ENCODE measurements around the gene ZNF618. TPM values are rescaled to one million over a fixed set of nuclear protein-coding genes. Genes with fewer than 3 reads are reported as not detected.

The ZNF618 gene
- total RNA-seq, 1 experiment from 2014 or later: 4.2 TPM

- Histone ChIP-seq H3K9ac (ENCODE audit: low read length) (no peak overlapping the region), H3K9me3 (ENCODE audit: low read length) (no peaks in the 10 kb centered on the region), H3K4me3 (ENCODE audit: low read length) (no peak overlapping the region), H3K79me2 (ENCODE audit: low read length) (peaks cover 23% of the 10 kb centered on the region; the same call in 1 of the 2 replicates), H4K20me1 (ENCODE audit: low read length) (no peaks in the 10 kb centered on the region), H3K4me2 (ENCODE audit: low read length) (no peak overlapping the region), H3K27ac (ENCODE audit: low read length) (no peak overlapping the region), H3K27me3 (ENCODE audit: low read length) (no peaks in the 10 kb centered on the region), H3K36me3 (ENCODE audit: low read depth, low read length) (no peaks in the 10 kb centered on the region), H3K4me1 (ENCODE audit: insufficient read depth, low read length) (no peaks in the 10 kb centered on the region), H3F3A (ENCODE audit: low read length, unreplicated experiment) (no peaks in the 10 kb centered on the region), H2AFZ (ENCODE audit: low read length) (no peak overlapping the region), H3K9me2 (replicated peaks; ENCODE audit: low read length) (no peaks in the 10 kb centered on the region)
- intact Hi-C loops (cut with micrococcal nuclease): no loop called here
- no peak for DNase-seq
- ChIA-PET CTCF (no interaction called here), POLR2A (ENCODE audit: unreplicated experiment) (no interaction called here)
- no TSS peak for BruUV-seq (replicated peaks)
- no peak for TF ChIP-seq EZH2phosphoT487 (IDR thresholded peaks at IDR 0.05; ENCODE audit: borderline replicate concordance, low read length)
- TF ChIP-seq EZH2 (IDR thresholded peaks at IDR 0.05; ENCODE audit: low read length, unreplicated experiment): no peak
- TF ChIP-seq, protein P1, sequence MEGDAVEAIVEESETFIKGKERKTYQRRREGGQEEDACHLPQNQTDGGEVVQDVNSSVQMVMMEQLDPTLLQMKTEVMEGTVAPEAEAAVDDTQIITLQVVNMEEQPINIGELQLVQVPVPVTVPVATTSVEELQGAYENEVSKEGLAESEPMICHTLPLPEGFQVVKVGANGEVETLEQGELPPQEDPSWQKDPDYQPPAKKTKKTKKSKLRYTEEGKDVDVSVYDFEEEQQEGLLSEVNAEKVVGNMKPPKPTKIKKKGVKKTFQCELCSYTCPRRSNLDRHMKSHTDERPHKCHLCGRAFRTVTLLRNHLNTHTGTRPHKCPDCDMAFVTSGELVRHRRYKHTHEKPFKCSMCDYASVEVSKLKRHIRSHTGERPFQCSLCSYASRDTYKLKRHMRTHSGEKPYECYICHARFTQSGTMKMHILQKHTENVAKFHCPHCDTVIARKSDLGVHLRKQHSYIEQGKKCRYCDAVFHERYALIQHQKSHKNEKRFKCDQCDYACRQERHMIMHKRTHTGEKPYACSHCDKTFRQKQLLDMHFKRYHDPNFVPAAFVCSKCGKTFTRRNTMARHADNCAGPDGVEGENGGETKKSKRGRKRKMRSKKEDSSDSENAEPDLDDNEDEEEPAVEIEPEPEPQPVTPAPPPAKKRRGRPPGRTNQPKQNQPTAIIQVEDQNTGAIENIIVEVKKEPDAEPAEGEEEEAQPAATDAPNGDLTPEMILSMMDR (conservative IDR thresholded peaks at IDR 0.05; ENCODE audit: low read depth, low read length): no peak
- no peak for ATAC-seq
Measured at GRCh38 chr9:113890704-113891103, 14.6 kb downstream of the ZNF618 start.

DNA sequence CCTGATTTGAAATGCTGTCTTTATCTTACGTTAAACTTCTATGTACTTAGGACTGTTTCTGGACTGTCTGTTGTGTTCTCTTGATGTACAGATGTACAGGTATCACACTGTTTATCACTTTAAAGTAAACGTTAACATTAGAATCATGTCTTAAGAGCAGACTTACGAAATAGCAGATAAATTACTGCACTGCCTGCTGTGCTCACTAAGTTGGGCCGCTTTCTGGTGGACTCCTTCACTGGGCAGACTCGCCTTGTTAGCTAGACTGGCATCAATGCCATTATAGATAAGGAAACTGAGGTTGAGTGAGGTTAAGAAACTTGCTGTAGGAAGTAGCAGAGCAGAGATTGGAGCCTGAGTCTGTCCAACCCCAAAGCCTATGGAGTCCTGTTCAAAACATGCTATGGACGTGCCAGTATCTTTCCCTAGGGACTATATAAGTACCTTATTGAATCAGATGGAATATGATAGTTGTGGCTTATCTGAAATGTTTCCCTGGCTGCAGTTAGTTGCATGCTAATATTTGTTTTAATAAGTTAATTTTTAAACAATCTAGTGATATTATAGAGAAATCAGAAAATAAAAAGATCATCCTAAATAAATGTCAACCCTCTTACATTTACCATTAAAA is 16.9 kb downstream of the ZNF618 start:
- ChIA-PET CTCF (no interaction called here), POLR2A (ENCODE audit: unreplicated experiment) (no interaction called here)
- H3F3A ChIP-seq (ENCODE audit: low read length, unreplicated experiment): no peaks in the 10 kb centered on the region
- no peaks in the 10 kb centered on the region for H3K4me1 ChIP-seq (ENCODE audit: insufficient read depth, low read length)
- H3K4me2 ChIP-seq (ENCODE audit: low read length): no peak overlapping the region
- H3K9ac ChIP-seq (ENCODE audit: low read length): no peak overlapping the region
- no peaks in the 10 kb centered on the region for H3K9me2 ChIP-seq (replicated peaks; ENCODE audit: low read length)
- no TSS peak for BruUV-seq (replicated peaks)
- no peaks in the 10 kb centered on the region for H4K20me1 ChIP-seq (ENCODE audit: low read length)
- no peaks in the 10 kb centered on the region for H3K36me3 ChIP-seq (ENCODE audit: low read depth, low read length)
- no peak for ATAC-seq
- 0 out of 2 replicates have a peak, but pooled peaks cover 9% of the 10 kb centered on the region for H3K79me2 ChIP-seq (ENCODE audit: low read length)
- H3K9me3 ChIP-seq (ENCODE audit: low read length): no peaks in the 10 kb centered on the region
- no peak overlapping the region for H3K4me3 ChIP-seq (ENCODE audit: low read length)
- no peak for TF ChIP-seq EZH2phosphoT487 (IDR thresholded peaks at IDR 0.05; ENCODE audit: borderline replicate concordance, low read length)
- TF ChIP-seq, protein P1 (conservative IDR thresholded peaks at IDR 0.05; ENCODE audit: low read depth, low read length): no peak
- no peak for TF ChIP-seq EZH2 (IDR thresholded peaks at IDR 0.05; ENCODE audit: low read length, unreplicated experiment)
- H3K27me3 ChIP-seq (ENCODE audit: low read length): no peaks in the 10 kb centered on the region
- no peak overlapping the region for H3K27ac ChIP-seq (ENCODE audit: low read length)
- no peak overlapping the region for H2AFZ ChIP-seq (ENCODE audit: low read length)
- intact Hi-C loops (cut with micrococcal nuclease): no loop called here
- no peak for DNase-seq

DNA sequence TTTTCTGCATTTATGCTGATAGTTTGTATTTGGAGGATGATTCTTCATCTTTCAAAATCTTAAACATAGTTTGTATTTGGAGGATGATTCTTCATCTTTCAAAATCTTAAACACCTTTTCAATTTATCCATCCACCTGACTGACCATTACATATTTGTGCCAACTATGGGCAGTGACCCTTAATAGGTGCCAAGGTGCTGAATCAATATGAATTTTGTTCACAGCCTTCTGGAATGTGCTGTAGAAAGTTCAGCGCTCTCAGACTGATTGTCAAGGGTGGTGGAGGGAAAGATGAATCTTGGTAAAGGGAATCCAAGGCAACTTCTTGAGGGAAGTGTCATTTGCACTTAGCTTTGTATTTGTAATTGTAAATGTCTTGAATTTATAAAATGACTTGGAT is 18.1 kb downstream of the ZNF618 start:
- TF ChIP-seq, protein P1 (conservative IDR thresholded peaks at IDR 0.05; ENCODE audit: low read depth, low read length): no peak
- TF ChIP-seq EZH2 (IDR thresholded peaks at IDR 0.05; ENCODE audit: low read length, unreplicated experiment) (no peak), EZH2phosphoT487 (IDR thresholded peaks at IDR 0.05; ENCODE audit: borderline replicate concordance, low read length) (no peak)
- intact Hi-C loops (cut with micrococcal nuclease): no loop called here

More for the DNA sequence above, 18.1 kb downstream of the ZNF618 start:
- H3K27me3 ChIP-seq (ENCODE audit: low read length): no peaks in the 10 kb centered on the region
- H3K9me2 ChIP-seq (replicated peaks; ENCODE audit: low read length): no peaks in the 10 kb centered on the region
- H3K9me3 ChIP-seq (ENCODE audit: low read length): no peaks in the 10 kb centered on the region
- H3K4me3 ChIP-seq (ENCODE audit: low read length): no peak overlapping the region
- H4K20me1 ChIP-seq (ENCODE audit: low read length): no peaks in the 10 kb centered on the region
- no TSS peak for BruUV-seq (replicated peaks)
- no peak overlapping the region for H3K9ac ChIP-seq (ENCODE audit: low read length)
- no peak overlapping the region for H3K4me2 ChIP-seq (ENCODE audit: low read length)
- H2AFZ ChIP-seq (ENCODE audit: low read length): no peak overlapping the region
- ChIA-PET CTCF (no interaction called here), POLR2A (ENCODE audit: unreplicated experiment) (no interaction called here)
- DNase-seq: no peak
- no peak for ATAC-seq
- 0 out of 2 replicates have a peak, but pooled peaks cover 9% of the 10 kb centered on the region for H3K79me2 ChIP-seq (ENCODE audit: low read length)
- H3F3A ChIP-seq (ENCODE audit: low read length, unreplicated experiment): no peaks in the 10 kb centered on the region
- no peak overlapping the region for H3K27ac ChIP-seq (ENCODE audit: low read length)
- no peaks in the 10 kb centered on the region for H3K4me1 ChIP-seq (ENCODE audit: insufficient read depth, low read length)
- no peaks in the 10 kb centered on the region for H3K36me3 ChIP-seq (ENCODE audit: low read depth, low read length)

All from PC-3 (cell line).